LHCN-M2 (cell line): Measurements from ENCODE around the gene M1AP. TPM values are rescaled to one million over a fixed set of nuclear protein-coding genes. Genes with fewer than 3 reads are reported as not detected.

Source experiments
- DNase-seq: peaks from one replicate; pipeline ENCODE4 v3.0.0-alpha.2; 2012; ENCODE audit warnings: low read depth
- total RNA-seq: library from RNA; depleted of rRNA; stranded (reverse); fragments of >200 nt; gene quantifications from 2 replicates; pipeline ENCODE4 v1.2.3, GENCODE V29; 2014

Gene M1AP
- total RNA-seq, 1 experiment from 2014 or later = not detected

DNA sequence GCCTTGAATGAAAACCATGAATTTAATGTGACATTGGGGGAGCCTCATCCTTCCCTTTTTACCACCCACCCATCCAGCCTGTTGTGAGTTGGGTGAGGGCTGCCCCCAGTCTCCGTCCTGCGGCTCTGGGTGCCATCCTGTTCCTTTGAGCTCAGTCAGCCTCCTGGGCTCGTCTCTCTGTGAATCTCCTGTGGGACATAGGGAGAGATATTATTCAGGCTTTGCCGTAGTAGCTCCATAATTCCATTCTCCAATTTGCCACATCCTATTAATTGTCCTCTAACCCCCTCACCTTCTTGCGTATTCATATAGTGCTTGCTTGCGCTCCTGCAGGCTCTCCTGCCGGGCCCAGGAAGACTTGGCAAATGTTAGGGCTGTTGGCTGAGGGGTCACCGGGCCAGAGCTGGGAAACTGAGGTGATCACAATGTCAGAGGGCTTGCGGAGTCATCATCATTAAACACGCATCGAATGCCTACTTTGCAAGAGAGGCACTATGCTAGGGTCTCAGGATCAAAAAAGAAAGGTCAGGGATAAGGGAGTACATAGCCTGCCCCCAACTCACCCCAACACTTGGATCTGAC is 121.4 kb downstream of the M1AP start:
- no peak for DNase-seq

DNA sequence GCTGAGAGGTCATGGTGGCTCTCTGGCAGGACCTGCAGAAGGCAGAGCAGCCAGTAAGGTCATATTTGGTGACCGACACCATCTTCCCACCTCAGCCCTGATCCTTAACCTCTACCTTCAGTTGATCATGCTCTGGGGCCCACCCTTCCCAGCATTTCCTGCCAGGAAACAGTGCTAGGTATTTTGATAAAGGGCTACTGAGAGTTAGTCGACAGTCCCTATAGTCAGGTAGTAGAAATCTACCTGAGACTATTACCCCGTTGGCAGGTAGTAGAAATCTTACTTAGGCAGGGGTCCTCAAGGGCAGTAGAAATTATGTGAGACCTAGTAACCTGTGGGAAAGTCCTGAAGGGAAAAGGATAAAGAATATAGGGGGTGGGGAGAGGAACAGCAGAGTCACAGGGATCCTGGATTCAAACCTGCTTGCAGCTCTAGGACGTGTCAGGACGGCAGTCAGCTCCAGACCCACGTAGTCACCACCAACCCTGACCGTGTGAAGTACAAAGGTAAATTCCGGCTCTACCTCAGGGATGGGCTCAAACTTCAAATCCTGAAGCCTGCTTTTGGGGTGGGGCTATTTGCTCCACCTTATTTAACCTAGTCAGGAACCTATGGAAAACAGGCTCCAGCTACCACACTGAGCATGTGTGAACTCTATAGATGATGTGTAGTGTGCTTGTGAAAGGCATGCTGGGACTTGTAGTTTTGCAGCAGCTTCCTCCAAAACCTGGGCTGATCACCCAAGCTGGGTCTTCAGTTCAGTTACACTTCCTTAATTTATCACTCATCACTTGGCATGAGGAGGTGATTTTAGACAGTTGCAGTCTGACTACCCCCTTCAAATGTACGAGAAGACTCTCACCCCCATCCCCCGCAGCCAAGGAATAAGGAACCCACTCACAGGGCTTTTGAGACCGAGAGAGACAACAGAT is 122.1 kb downstream of the M1AP start, which contains the start of gene DQX1:
TSS of gene DQX1 (minus strand) at position 515 of the 932 bp plus-strand sequence. CDS start at position 13, 502 bp downstream.
- no peak for DNase-seq

- DNase-seq = no peak
These were observed 123.0 kb downstream of the M1AP start for GRCh38 chr2:74524955-74525716.

DNA sequence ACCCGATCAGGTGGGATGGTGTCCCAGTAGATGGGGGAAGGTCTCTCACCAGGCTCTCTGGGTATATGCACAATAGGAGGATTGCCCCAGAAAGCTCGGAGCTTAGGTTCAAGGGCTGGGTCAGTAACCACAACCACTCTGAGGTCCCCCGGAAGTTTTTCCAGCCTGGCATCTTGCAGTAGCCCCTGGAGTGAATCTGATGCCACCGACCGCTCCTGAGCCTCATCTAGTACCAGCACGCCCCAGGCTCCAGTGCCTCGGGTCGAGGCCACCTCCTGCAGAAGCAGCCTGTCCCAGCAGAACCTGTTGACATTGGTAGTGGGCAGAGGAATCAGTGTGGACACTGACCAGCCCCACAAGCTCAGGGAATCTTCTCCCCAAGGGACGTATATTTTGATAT is 124.1 kb downstream of the M1AP start:
- no peak for DNase-seq

DNA sequence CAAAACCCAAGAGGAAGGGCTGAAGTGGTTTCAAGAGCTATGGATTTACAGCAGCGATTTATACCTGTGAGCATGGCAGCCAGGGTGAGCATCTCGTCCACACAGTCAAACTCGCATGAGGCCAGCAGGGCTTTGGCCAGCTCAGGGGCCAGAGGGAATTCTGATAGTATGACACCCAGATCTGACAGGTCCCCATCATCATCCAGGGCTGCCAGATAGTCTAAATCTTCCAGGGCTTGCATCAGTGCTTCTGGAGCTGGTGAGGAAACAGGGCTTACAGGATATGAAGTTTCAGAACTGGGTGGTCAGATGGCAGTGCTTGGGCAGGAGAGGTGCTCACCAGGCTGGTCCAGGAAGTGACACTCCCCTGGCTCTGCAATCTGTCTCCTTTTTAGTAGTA is 125.6 kb downstream of the M1AP start:
- DNase-seq = no peak

DNA sequence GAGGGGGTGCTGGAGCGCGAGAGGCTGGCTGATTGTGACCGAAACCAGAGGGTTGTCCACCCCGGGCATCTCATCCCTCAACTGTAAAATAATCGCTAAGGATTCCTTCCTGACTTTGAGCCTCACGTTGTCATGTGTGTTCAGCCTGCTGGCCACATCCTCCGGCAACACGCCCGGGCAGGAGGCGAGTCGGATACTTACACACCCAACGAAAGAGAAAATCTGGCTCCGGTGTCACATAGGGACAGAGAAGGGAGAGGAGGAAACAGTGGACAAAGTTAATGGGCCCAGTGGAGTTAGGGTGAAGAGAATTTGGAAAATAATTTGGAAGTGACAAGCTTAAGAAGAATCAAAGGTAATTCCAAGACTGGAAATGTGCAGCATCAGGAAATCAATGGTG is 131.5 kb downstream of the M1AP start:
- no peak for DNase-seq

GRCh38 chr2:74515981-74516633 is 132.0 kb downstream of the M1AP start:
- DNase-seq = no peak

DNA sequence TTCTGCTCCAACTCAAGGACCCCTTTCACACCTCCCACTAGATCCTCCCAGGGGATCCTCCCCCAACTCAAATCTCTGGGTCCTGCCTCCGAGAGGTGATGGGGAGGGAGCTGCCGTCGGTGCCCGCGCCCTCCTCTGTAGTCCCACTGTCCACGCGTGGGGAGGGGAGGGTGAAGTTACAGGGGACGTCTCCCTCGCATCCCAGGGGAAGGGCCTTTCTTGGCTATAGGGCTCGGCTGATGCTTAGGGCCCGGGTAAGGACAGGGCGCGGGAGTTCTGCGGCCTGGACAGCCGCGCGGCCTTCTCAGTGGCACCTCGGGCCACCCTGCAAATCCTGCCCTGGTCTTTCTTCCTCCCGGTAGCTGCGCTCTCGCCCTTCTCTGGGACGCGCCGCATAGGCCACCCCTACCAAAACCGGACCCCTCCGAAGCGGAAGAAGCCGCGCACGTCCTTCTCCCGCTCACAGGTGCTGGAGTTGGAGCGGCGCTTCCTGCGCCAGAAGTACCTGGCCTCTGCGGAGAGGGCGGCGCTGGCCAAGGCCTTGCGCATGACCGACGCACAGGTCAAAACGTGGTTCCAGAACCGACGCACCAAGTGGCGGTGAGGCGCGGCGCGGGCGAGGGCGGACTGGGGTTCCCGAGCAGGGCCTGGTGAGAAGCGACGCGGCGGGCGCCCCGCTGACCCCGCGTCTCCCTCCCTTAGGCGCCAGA is 132.7 kb downstream of the M1AP start:
- no peak for DNase-seq

DNA sequence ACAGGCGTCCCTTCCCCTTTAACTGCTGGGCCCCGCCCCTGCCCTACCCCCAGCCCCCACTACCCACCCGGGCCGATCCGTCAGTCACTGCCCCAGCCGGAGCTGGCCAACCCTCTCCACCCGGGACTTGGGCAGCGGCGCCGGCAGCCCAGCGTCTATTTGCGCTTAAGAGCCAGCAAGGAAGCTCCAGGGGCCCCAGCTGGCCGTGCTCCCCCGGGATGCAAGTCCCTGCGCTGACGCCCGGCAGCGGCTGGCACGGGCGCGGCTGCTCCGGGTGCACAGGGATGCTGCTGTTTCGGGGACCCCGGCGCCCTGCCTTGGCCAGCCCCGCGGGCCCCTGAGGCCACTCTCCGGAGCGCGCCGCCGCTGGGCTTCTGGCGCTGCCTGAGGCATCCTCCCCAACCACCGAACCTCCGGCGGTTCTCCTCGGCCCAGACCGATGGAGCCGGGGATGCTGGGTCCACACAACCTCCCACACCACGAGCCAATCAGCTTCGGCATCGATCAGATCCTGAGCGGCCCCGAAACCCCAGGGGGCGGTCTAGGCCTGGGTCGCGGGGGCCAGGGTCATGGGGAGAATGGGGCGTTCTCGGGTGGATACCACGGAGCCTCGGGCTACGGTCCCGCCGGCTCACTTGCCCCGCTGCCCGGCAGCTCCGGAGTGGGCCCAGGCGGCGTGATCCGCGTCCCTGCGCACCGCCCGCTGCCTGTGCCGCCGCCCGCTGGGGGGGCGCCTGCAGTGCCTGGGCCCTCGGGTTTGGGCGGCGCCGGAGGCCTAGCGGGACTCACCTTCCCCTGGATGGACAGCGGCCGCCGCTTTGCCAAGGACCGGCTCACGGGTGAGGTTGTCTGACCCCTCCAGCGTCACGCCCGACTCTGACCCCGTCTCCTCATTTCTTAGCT is 133.5 kb downstream of the M1AP start, which contains the start of gene TLX2:
TSS of gene TLX2 (plus strand) at position 83 of the 903 bp plus-strand sequence. CDS start at position 440, 357 bp downstream.
- DNase-seq = peak; percentile 16

DNA sequence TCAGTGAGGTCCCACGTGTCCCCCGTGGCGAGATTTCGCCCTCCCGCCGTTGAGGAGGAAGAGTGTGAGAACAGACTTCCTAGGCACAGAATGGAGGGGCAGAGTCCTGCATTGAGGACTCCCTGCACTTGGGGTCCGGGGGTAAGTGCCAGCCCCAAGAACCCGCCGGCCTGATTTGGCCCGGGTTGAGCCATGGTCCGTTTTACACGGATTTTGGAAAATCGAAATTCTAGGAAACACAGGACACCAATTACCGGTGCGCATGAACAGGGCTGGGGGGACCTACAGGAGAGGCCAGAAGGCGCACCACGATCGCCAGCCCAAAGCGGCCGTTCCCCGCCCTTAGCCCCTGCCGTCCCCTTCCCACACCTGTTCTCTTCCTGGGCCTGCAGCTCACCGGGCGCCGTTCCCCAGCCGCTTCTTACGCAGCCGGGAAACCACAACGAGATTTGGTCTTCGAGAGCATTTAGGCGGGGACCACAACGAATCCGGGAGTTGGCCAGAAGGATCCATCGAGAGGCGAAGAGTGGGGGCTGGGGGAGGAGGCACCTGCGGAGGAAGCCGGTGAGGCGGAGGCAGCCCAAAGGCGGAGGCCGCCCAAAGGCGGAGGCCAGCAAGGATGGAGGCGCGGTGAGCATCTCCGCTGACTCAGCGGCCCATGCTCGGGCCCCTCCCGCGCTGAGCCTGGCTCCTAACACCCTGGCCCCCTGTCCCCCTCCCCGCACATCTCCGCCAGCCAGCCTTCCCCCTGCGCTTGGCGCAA is 134.3 kb downstream of the M1AP start:
- no peak for DNase-seq

- no peak for DNase-seq
These were observed 135.2 kb downstream of the M1AP start for GRCh38 chr2:74512744-74513604.

DNA sequence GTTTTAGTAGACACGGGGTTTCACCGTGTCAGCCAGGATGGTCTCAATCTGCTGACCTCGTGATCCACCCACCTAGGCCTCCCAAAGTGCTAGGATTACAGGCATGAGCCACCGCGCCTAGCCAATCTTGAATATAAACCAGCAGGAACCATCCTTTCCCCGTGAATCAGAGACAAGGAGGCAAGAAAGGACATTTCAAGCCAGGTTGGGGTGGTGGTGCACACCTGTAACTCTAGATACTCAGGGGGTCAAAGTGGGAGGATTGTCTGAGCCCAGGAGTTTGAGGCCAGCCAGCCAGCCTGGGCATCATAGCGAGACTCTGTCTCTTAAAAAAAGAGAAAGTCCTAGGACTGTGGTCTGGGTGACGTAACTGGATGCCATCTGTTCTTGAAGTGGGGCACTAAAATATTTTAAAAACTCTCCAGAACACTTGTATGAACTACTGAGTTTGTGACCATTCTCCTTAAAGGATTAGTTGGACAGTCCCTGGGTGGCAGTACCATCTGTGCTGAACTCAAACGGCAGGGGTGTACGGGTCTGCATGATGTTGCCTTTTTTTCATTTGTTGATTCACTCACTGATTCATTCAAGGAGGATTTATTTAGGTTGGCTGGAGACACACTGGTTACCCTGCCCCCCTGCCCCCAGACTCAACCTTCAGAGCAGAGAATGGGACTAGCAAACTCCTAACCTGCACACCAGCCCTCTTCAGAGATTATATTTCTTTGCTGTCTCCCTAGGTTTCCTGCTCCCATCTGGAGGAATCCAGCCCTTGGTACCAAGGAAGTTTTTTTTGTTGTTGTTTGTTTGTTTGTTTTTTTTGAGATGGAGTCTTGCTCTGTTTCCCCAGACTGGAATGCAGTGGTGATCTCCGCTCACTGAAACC is 136.8 kb downstream of the M1AP start:
- peak; percentile 70 for DNase-seq

GRCh38 chr2:74510272-74510671 is 137.9 kb downstream of the M1AP start:
- no peak for DNase-seq

GRCh38 chr2:74507926-74508520 is 140.1 kb downstream of the M1AP start:
- no peak for DNase-seq
